GM18907 (cell line): Measurements from ENCODE around the gene ITGA11.

ENCODE experiments used
- ATAC-seq: cut with Tn5 transposase; IDR thresholded peaks from one replicate; pipeline ENCODE4 v1.9.1; 2021; ENCODE audit warnings: mild to moderate bottlenecking, moderate library complexity; ENCODE audit not compliant: unreplicated experiment

ITGA11 gene, protein sequence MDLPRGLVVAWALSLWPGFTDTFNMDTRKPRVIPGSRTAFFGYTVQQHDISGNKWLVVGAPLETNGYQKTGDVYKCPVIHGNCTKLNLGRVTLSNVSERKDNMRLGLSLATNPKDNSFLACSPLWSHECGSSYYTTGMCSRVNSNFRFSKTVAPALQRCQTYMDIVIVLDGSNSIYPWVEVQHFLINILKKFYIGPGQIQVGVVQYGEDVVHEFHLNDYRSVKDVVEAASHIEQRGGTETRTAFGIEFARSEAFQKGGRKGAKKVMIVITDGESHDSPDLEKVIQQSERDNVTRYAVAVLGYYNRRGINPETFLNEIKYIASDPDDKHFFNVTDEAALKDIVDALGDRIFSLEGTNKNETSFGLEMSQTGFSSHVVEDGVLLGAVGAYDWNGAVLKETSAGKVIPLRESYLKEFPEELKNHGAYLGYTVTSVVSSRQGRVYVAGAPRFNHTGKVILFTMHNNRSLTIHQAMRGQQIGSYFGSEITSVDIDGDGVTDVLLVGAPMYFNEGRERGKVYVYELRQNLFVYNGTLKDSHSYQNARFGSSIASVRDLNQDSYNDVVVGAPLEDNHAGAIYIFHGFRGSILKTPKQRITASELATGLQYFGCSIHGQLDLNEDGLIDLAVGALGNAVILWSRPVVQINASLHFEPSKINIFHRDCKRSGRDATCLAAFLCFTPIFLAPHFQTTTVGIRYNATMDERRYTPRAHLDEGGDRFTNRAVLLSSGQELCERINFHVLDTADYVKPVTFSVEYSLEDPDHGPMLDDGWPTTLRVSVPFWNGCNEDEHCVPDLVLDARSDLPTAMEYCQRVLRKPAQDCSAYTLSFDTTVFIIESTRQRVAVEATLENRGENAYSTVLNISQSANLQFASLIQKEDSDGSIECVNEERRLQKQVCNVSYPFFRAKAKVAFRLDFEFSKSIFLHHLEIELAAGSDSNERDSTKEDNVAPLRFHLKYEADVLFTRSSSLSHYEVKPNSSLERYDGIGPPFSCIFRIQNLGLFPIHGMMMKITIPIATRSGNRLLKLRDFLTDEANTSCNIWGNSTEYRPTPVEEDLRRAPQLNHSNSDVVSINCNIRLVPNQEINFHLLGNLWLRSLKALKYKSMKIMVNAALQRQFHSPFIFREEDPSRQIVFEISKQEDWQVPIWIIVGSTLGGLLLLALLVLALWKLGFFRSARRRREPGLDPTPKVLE

GRCh38 chr15:68431792-68432401, at the start of gene ITGA11:
ITGA11 (minus strand) TSS chr15:68432163; CDS start chr15:68432066, 97 bp downstream.
- ATAC-seq: no peak

- no peak for ATAC-seq
Measured at GRCh38 chr15:68481321-68481720, 49.4 kb upstream of the ITGA11 start.

DNA sequence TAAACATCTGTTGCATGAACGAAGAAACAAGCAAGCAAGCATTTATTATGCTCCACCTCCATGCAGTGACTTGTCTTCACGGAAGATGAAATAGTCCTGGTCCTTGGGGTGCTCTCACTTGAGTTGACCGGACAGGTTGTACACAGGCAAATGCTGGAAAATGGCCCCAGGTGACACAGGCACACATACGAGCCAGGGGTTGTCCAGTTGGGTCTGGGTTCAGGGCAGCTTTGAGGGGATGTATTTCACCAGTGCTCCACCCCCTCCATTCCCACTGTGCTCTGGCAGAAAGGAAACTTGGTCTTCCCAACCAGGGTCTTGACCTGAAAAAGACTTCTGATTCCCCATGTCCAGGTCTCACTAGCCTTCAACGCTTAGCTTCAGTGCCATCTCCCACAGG, 48.3 kb upstream of the ITGA11 start:
- ATAC-seq: no peak

GRCh38 chr15:68479870-68480269, 47.9 kb upstream of the ITGA11 start:
- no peak for ATAC-seq

GRCh38 chr15:68479406-68479805, 47.4 kb upstream of the ITGA11 start:
- ATAC-seq: no peak

GRCh38 chr15:68478853-68479252, 46.9 kb upstream of the ITGA11 start:
- no peak for ATAC-seq

- no peak for ATAC-seq
Measured at GRCh38 chr15:68475449-68475848, 43.5 kb upstream of the ITGA11 start.

DNA sequence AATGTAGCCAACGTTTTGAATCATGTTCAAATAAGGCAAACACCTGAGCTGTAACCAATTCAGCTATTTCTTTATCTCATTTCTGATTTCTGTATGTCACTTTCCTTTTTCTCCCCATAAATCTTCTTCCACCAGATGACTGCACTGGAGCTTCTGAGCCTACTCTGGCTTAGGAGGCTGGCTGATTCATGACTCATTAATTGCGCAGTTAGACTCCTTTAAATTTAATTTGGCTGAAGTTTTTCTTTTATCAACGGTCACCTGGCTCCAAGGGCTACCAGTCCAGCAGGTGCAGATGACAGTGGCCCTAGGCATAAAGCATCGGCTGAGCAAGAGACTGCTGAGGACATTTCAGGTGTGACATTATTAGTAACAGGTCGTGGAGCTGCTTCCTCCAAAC, 39.6 kb upstream of the ITGA11 start:
- no peak for ATAC-seq

DNA sequence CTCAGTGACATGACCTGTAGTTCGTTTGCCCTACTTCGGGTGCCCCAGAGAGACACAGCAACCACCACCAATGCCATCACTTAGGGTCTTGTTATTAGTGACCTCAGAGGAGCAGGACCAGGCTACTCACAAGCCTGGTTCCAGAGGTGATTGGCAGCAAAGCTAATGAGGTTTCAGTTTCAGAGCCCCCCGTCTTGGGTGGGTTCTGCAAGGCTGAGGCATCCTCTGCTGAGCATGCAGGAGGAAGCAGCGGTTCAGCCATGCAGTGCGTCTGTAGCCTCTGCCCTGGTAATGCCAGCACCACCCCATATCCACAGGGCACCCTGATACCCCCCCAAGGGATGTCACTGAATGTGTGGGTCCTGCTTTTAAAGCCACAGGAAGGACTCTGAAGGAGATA, 39.0 kb upstream of the ITGA11 start:
- no peak for ATAC-seq

DNA sequence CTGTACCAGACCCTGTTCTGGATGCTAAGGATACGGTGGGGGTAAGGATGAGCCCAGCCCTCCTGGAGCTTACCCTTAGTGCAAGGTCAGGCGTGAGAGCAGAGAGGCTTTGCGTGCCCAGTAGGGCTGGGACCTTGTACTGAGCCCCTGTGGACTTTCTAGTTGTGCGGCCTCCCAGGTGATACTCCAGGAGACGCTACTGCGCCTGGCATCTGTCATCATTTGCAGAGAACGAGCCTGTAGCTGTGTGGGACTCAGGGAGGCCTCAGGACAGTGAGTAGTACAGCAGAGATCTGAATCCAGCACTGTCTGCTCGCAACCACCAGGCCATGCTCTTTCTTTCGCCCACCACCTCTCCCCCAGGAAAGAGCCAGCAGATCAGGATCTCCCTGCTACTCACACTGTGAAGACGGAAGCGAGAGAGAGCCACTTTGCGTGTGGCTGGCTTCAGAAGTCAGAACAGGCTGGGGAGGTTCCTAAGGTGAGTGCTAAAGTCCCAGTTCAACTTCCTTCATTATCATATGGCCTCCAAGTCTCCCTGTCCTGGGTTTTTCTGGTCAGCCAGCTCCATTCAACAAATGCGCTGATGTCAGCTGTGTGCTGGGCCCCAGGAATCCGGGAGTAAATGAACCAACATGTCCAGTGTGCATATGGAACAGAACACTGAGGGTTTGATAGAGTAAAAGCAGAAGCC, 38.2 kb upstream of the ITGA11 start:
- no peak for ATAC-seq

GRCh38 chr15:68469162-68470048, 37.4 kb upstream of the ITGA11 start:
- no peak for ATAC-seq

GRCh38 chr15:68466876-68467275, 34.9 kb upstream of the ITGA11 start:
- ATAC-seq: no peak

DNA sequence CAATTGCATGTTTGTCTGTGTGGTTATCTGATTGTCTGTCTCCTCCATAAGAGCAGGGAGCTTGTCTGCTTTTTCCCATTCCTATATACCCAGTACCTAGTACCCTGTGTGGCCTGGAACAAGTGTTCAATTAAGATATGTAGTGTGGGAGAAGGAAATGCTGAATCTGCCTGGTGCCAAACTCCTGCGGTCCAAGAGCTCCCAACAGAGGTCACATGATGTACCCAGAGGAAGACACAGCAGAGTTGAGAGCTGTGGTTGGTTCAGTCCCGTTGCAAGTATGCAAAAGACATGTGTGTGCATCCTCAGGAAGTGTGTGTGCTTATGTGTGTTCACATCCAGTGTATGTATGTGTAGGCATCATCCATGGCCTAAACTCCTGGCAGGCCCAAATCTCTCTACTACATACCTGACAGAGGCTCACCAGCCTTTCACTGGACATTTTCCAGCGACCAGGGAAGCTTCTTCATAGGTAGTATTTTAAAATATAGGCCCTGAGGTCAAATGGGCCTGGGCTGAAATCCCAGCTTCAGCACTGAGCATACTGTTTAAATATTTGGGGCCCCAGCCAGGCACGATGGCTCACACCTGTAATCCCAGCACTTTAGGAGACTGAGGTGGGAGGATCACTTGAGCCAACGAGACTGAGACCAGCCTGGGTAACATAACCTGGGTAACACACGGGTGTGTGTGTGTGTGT, 34.0 kb upstream of the ITGA11 start:
- no peak for ATAC-seq

DNA sequence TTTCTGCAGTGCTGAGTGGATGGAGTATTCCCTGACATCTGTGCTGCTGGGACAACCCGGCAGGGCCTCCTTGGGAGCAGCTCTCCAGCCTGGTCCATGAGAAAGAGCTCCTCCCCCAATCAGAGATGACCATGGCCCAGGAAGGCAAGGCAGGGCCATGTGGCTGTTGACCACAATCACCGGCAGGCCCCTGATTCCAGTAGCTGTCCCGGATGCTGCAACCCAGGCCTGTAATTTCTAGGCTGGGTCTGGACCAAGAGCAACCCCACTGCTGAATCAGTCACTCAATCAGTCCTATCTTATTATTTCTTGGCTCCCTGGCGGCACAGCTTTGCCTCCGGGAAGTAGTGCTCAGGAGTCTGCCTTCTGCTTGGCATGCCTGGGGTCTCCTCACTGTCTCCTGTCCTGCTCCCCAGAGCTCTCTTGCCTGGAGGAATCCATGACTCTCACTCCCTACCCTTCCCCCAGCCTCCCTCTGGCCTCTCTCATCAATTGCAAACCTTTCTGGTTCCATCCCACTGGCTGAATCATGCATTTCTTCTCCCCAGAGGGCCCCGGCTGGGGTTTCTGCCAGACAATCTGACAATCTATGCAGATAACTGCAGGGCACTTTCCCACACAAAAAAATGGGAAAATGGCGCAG, 32.6 kb upstream of the ITGA11 start:
- ATAC-seq: no peak

DNA sequence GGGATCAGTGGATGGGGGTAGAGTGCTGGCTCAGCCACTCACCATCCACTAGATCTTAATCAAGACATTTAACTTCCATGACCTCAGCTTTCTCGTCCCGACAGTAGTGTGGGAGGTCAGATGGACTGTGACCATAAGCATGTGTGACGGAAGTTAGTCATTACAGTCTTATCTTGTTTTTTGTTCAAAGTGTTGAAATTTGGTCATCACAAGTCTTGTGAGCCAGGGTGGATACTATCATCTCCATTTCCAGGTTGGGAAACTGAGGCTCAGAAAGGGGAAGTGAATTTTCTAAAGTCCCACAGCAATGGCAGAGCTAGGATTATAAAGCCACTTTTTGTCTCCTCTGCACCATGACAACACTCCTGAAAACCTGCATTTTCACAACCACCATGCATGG, 32.0 kb upstream of the ITGA11 start:
- no peak for ATAC-seq

DNA sequence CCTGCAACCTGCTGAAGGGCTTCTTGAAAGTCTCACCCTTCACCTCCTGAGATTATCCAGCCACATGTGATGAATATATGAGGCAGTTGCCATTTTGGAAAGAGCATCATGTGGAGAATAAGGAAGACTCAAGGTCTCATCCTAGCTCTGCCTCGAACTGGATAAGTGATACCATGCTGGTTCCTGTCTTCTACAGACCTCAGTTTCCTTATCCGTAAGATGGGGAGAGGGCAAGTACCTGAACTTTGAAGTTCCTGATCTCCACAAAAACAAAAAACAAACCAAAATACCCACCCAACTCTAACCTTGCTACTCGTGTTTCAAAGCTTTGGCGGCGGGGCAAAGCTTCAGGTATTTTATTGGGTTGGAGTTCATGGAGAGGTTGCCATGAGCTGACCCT, 31.5 kb upstream of the ITGA11 start:
- ATAC-seq: no peak

DNA sequence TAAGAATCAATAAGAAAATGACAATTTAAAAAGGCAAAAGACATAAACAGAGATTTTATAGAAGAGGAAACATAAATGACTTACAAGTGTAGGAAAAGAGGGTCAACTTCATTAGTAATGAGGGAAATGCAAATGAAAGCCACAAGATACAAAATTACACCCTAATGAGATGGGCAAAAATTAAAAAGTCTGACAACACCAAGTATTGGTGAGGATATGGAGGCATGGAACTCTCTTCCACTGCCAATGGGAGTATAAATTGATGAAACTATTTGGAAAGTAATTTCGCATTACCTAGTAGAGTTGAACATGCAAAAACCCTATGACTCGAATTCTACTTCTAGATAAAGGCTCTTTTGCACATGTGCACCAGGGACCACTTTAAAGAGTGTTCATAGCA, 28.2 kb upstream of the ITGA11 start:
- ATAC-seq: no peak

- no peak for ATAC-seq
Measured at GRCh38 chr15:68450192-68450591, 18.2 kb upstream of the ITGA11 start.
